Thoracic aorta (tissue), 2 donors: Measurements from ENCODE around the gene PMIS2. TPM values are rescaled to one million over a fixed set of nuclear protein-coding genes. Genes with fewer than 3 reads are reported as not detected.
A peak's percentile ranks its signal among the peaks of the same experiment; 100 is the strongest.

ENCODE experiments used
- ATAC-seq: fragments of 150-250 bp; one replicate; pipeline ENCODE4 v1.8.0; 2017; ENCODE audit warnings: low read depth; ENCODE audit not compliant: insufficient number of reproducible peaks, low FRiP score
- DNase-seq: peaks from one replicate; pipeline ENCODE4 v3.0.0-alpha.2; 2020; ENCODE audit warnings: low spot score
- H3K27ac ChIP-seq, 2 donors: fragments of 200-600 bp; sonication (generic); 1 replicate in 1 of 2; 2 replicates in 1 of 2; pipeline ENCODE4 v1.5.1; 2016; ENCODE audit warnings: mild to moderate bottlenecking in 2 of 2, moderate library complexity in 2 of 2
- H3K27me3 ChIP-seq: fragments of 200-600 bp; sonication (generic); replicated peaks from 2 replicates; pipeline ENCODE4 v1.6.0; 2016; ENCODE audit warnings: mild to moderate bottlenecking; ENCODE audit not compliant: insufficient read depth
- H3K36me3 ChIP-seq: fragments of 200-600 bp; sonication (generic); one replicate; pipeline ENCODE4 v1.5.1; 2016
- H3K4me1 ChIP-seq, 2 donors: fragments of 200-600 bp; sonication (generic); 1 replicate in 1 of 2; 2 replicates in 1 of 2; pipeline versions ENCODE4 v1.5.1 to v1.6.0; 2016; ENCODE audit warnings: low read depth in 2 of 2, mild to moderate bottlenecking in 1 of 2; ENCODE audit not compliant: control insufficient read depth in 1 of 2
- H3K4me3 ChIP-seq: fragments of 200-600 bp; sonication (generic); 2 replicates; pipeline ENCODE4 v1.5.1; 2016; ENCODE audit warnings: mild to moderate bottlenecking
- H3K9me3 ChIP-seq: fragments of 200-600 bp; sonication (generic); 2 replicates; pipeline ENCODE4 v1.5.1; 2016
- CTCF ChIP-seq: fragments of 200-600 bp; sonication (generic); IDR thresholded peaks from one replicate; pipeline ENCODE4 v1.5.1; 2019; ENCODE audit warnings: antibody characterized with exemption
- total RNA-seq, 2 donors: library from RNA; depleted of rRNA; stranded (reverse); fragments of >200 nt; gene quantifications; one replicate each; pipeline versions ENCODE4 v1.1.0 to v1.2.3, GENCODE V29; 2016

The PMIS2 gene
- total RNA-seq, 2 donors from 2014 or later, result not detected

GRCh38 chr19:35607661-35608060, 21.7 kb downstream of the PMIS2 start:
- H3K27ac ChIP-seq, result no peak overlapping the region
- no peak overlapping the region for H3K4me3 ChIP-seq
- no peak for DNase-seq
- H3K36me3 ChIP-seq, result no peaks in the 10 kb centered on the region
- no peak for ATAC-seq
- no peak for TF ChIP-seq CTCF
- no peaks in the 10 kb centered on the region for H3K27me3 ChIP-seq
- H3K4me1 ChIP-seq, result peaks cover 3 to 6% of the 10 kb centered on the region in 2 donors
- H3K9me3 ChIP-seq, result no peaks in the 10 kb centered on the region

GRCh38 chr19:35608251-35608650, 22.3 kb downstream of the PMIS2 start:
- no peaks in the 10 kb centered on the region for H3K9me3 ChIP-seq
- no peaks in the 10 kb centered on the region for H3K27me3 ChIP-seq
- no peaks in the 10 kb centered on the region for H3K36me3 ChIP-seq
- no peak for ATAC-seq
- TF ChIP-seq CTCF, result no peak
- H3K4me1 ChIP-seq, result peaks cover 7 to 12% of the 10 kb centered on the region in 2 donors
- H3K4me3 ChIP-seq, result no peak overlapping the region
- H3K27ac ChIP-seq, result no peak overlapping the region
- DNase-seq, result no peak

GRCh38 chr19:35609851-35610353, 23.9 kb downstream of the PMIS2 start:
- H3K27ac ChIP-seq, result no peak overlapping the region
- no peaks in the 10 kb centered on the region for H3K36me3 ChIP-seq
- DNase-seq (no peak), ATAC-seq (no peak)
- no peak for TF ChIP-seq CTCF
- H3K4me3 ChIP-seq, result no peak overlapping the region
- no peaks in the 10 kb centered on the region for H3K27me3 ChIP-seq
- no peaks in the 10 kb centered on the region for H3K9me3 ChIP-seq
- peaks cover 8 to 13% of the 10 kb centered on the region in 2 donors for H3K4me1 ChIP-seq

- Histone ChIP-seq H3K36me3 (no peaks in the 10 kb centered on the region), H3K27me3 (no peaks in the 10 kb centered on the region), H3K4me1 (peaks cover 8 to 13% of the 10 kb centered on the region in 2 donors), H3K4me3 (peak overlapping the region; percentile 88), H3K27ac (no peak overlapping the region), H3K9me3 (no peaks in the 10 kb centered on the region)
- DNase-seq (no peak), ATAC-seq (no peak)
- TF ChIP-seq CTCF, result no peak
Observed at GRCh38 chr19:35612224-35612558, 26.2 kb downstream of the PMIS2 start.

DNA sequence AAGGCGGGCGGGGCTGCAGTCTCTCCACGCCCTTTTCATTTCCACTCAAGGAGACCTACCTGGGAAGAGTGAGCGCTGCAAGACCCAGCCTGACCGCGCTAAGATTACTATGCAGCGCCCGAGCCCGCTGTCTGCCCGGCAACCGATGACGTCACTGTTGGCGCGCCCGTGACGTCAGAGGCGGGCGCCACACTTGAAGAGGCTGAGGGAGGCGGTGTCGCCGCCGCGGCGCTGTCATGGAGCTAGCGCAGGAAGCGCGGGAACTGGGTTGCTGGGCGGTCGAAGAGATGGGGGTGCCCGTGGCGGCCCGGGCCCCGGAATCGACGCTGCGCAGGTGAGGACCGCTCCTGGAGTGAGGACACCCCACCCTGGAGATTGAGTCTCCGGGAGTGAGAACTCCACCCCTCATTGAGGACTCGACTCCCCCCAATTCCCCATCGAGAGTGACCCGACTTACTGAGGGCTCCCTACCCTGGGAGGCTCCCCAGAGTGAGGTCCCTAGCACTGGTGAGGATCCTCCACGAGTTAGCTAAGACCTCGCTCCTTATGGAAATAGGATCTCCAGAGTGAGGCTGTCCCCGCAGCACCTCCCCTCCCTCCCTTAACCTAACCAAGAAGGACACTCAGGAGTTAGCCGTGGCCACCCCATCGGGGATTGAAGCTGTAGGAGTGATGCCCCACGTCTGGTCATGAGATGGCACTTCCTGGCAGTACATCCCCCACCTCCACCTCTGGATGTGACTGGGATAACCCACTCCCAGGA, 26.8 kb downstream of the PMIS2 start, which contains the start of gene HAUS5:
Gene HAUS5 (plus strand): TSS at position 177 of the 763 bp plus-strand sequence. CDS start 60 bp downstream, at position 237.
- H3K36me3 ChIP-seq, result no peaks in the 10 kb centered on the region

More for the DNA sequence above, 26.8 kb downstream of the PMIS2 start, which contains the start of gene HAUS5:
- peak; percentile 78 for DNase-seq
- H3K4me1 ChIP-seq, result peaks cover 8 to 13% of the 10 kb centered on the region in 2 donors
- no peaks in the 10 kb centered on the region for H3K27me3 ChIP-seq
- TF ChIP-seq CTCF, result no peak
- peak; percentile 90 for ATAC-seq
- peak within 1 kb of the TSS; percentile 88 for H3K4me3 ChIP-seq
- peak within 1 kb of the TSS; percentile 22 to 57 for H3K27ac ChIP-seq
- H3K9me3 ChIP-seq, result no peaks in the 10 kb centered on the region
